HepG2 (cell line): ENCODE measurements around the gene ASF1B. TPM values are rescaled to one million over a fixed set of nuclear protein-coding genes. Genes with fewer than 3 reads are reported as not detected.

Experiments used
- DNMT1 ChIP-seq: sonication (generic); formaldehyde crosslinking; IDR thresholded peaks from 2 replicates; pipeline ENCODE4 v1.5.1; 2020; ENCODE audit warnings: mild to moderate bottlenecking, missing genetic modification reagents
- FOXO1 ChIP-seq: sonication (generic); formaldehyde crosslinking; IDR thresholded peaks from 2 replicates; pipeline ENCODE4 v1.4.0; 2020; ENCODE audit warnings: missing genetic modification reagents
- GABPB1 ChIP-seq: IDR thresholded peaks from 2 replicates; pipeline ENCODE4 v1.6.1; 2016; ENCODE audit warnings: mild to moderate bottlenecking, missing genetic modification reagents, moderate library complexity, missing compliant biosample characterization
- HIC2 ChIP-seq: sonication (generic); formaldehyde crosslinking; IDR thresholded peaks from 2 replicates; pipeline ENCODE4 v1.9.0; 2022; ENCODE audit warnings: low read depth, missing genetic modification reagents
- HMGXB4 ChIP-seq, 2 experiments: sonication (generic) in 1 of 2; formaldehyde crosslinking in 1 of 2; IDR thresholded peaks; 2 replicates each; pipeline versions ENCODE4 v1.4.0 to v1.6.1; 2018 to 2020; ENCODE audit warnings: missing genetic modification reagents in 2 of 2, borderline replicate concordance in 1 of 2, low read depth in 1 of 2, mild to moderate bottlenecking in 1 of 2, missing biosample characterization in 1 of 2
- KLF9 ChIP-seq: IDR thresholded peaks from 2 replicates; pipeline ENCODE4 v1.6.1; 2016; ENCODE audit warnings: low read depth
- MAFF ChIP-seq: IDR thresholded peaks from 2 replicates; pipeline ENCODE4 v1.6.1; 2011; ENCODE audit warnings: low read depth, low read length, improper control_type of control experiment
- MXD4 ChIP-seq: IDR thresholded peaks from 2 replicates; pipeline ENCODE4 v1.6.1; 2016; ENCODE audit warnings: mild to moderate bottlenecking, missing biosample characterization, missing genetic modification reagents
- NFYC ChIP-seq: IDR thresholded peaks from 2 replicates; pipeline ENCODE4 v1.6.1; 2016; ENCODE audit warnings: missing genetic modification reagents, missing compliant biosample characterization
- NR2F6 ChIP-seq, 2 experiments: IDR thresholded peaks; 2 replicates each; pipeline ENCODE4 v1.6.1; 2016; ENCODE audit warnings: antibody characterized with exemption in 1 of 2, mild to moderate bottlenecking in 1 of 2
- PHF8 ChIP-seq: sonication (generic); formaldehyde crosslinking; IDR thresholded peaks from 2 replicates; pipeline ENCODE4 v1.5.0; 2020; ENCODE audit warnings: missing genetic modification reagents
- SAP130 ChIP-seq: IDR thresholded peaks from 2 replicates; pipeline ENCODE4 v1.6.1; 2016; ENCODE audit warnings: low read depth
- SMARCE1 ChIP-seq: fragments of 450-650 bp; IDR thresholded peaks from 2 replicates; pipeline ENCODE4 v1.6.1; 2017; ENCODE audit warnings: borderline replicate concordance
- ZBTB40 ChIP-seq, 2 experiments: fragments of 450-650 bp in 1 of 2; sonication (generic) in 1 of 2; formaldehyde crosslinking in 1 of 2; IDR thresholded peaks; 2 replicates each; pipeline versions ENCODE4 v1.6.1 to v1.8.0; 2016 to 2022; ENCODE audit warnings: antibody characterized with exemption in 1 of 2, mild to moderate bottlenecking in 1 of 2, missing genetic modification reagents in 1 of 2
- ZNF839 ChIP-seq: sonication (generic); formaldehyde crosslinking; IDR thresholded peaks from 2 replicates; pipeline ENCODE4 v1.4.0; 2020; ENCODE audit warnings: missing genetic modification reagents, mild to moderate bottlenecking, borderline replicate concordance
- polyA plus RNA-seq, 8 experiments: library from polyadenylated mRNA; depleted of rRNA in 3 of 8; stranded (reverse) in 7 of 8; unstranded in 1 of 8; fragments of >200 nt; fragmentation: Illumina TruSeq in 4 of 8; extraction: Trizol in 4 of 8; gene quantifications; 2 replicates each; pipeline versions ENCODE4 v1.2.1 to v1.2.3, GENCODE V29; 2011 to 2016; ENCODE audit warnings: low read depth in 4 of 8, missing spikeins in 1 of 8, mixed read lengths in 1 of 8; ENCODE audit not compliant: insufficient read depth in 1 of 8
- total RNA-seq, 5 experiments: library from RNA; depleted of rRNA; stranded (reverse); fragments of >200 nt; fragmentation: Illumina TruSeq; extraction: Trizol; gene quantifications; 2 replicates each; pipeline ENCODE4 v1.2.3, GENCODE V29; 2016; ENCODE audit warnings: low read depth in 1 of 5

The ASF1B gene
- total and polyA plus RNA-seq, 2 of the 13 experiments (the other 11 are each of a cell fraction or from before 2014, with no cell fraction given) = 18.2 to 24.8 TPM

- TF ChIP-seq ZBTB40 (IDR thresholded peaks at IDR 0.05) (peak; percentile 77), ZBTB40 (CRISPR knock-in tag; IDR thresholded peaks at IDR 0.05) (peak; percentile 77), MXD4 (CRISPR knock-in tag) (peak; percentile 47; the same call in 1 of the 2 replicates), MAFF (peak; percentile 39; the same call in 1 of the 2 replicates), SAP130 (CRISPR knock-in tag) (peak; percentile 85), KLF9 (CRISPR knock-in tag) (peak; percentile 92), HMGXB4 (CRISPR knock-in tag; IDR thresholded peaks at IDR 0.05; ENCODE audit: borderline replicate concordance in 1 of 2, low read depth in 1 of 2) (peak in 1 of 2 experiments; percentile 11; a peak in 2 of 4 replicates), NFYC (CRISPR knock-in tag) (peak; percentile 87), GABPB1 (CRISPR knock-in tag) (peak; percentile 97), PHF8 (peak; percentile 82), DNMT1 (CRISPR knock-in tag) (no peak), HIC2 (CRISPR knock-in tag) (0 out of 2 replicates have a peak, but pooled peaks have one; percentile 16), SMARCE1 (no peak), FOXO1 (peak; percentile 56; the same call in 1 of the 2 replicates), ZNF839 (CRISPR knock-in tag) (peak; percentile 65; the same call in 1 of the 2 replicates), NR2F6 (IDR thresholded peaks at IDR 0.05) (no peak; the same call in 1 of the 2 replicates), NR2F6 (CRISPR knock-in tag; IDR thresholded peaks at IDR 0.05) (peak; percentile 46; the same call in 1 of the 2 replicates)
These were observed 55.2 kb downstream of the ASF1B start (continued) for GRCh38 chr19:14080887-14081796.
